Colonic mucosa (tissue), 4 donors: Measurements from ENCODE around the gene ITPK1. TPM values are rescaled to one million over a fixed set of nuclear protein-coding genes. Genes with fewer than 3 reads are reported as not detected.

Experiments
- DNase-seq: peaks from one replicate; pipeline ENCODE4 v3.0.0-alpha.2; 2020
- H3K27ac ChIP-seq: fragments of 200-600 bp; one replicate; pipeline ENCODE4 v1.8.0; 2021
- H3K27me3 ChIP-seq: fragments of 200-600 bp; one replicate; pipeline ENCODE4 v1.8.0; 2021
- H3K36me3 ChIP-seq: fragments of 200-600 bp; one replicate; pipeline ENCODE4 v1.8.0; 2021
- H3K4me1 ChIP-seq: fragments of 200-600 bp; one replicate; pipeline ENCODE4 v1.8.0; 2021; ENCODE audit warnings: mild to moderate bottlenecking
- H3K4me3 ChIP-seq: fragments of 200-600 bp; one replicate; pipeline ENCODE4 v1.8.0; 2021
- H3K9ac ChIP-seq, 2 donors: one replicate each; pipeline ENCODE4 v1.7.0; 2013; ENCODE audit warnings: control low read depth in 2 of 2, low read depth in 2 of 2, low read length in 2 of 2
- H3K9me3 ChIP-seq: fragments of 200-600 bp; one replicate; pipeline ENCODE4 v1.8.0; 2021
- CTCF ChIP-seq: fragments of 200-600 bp; IDR thresholded peaks from one replicate; pipeline ENCODE4 v1.8.0; 2022; ENCODE audit warnings: antibody characterized with exemption, mild to moderate bottlenecking
- intact Hi-C: fragments of 100-400 bp; cut with DNase I; formaldehyde crosslinking; loops from one replicate; pipeline ENCODE4 v1.14.1; 2022
- total RNA-seq, 2 donors: library from RNA; stranded (reverse); fragmentation: NEBNext Ultra II Directional in 1 of 2; extraction: Animal tissue kit (Norgen Biotek cat#: 25700) in 1 of 2; gene quantifications; one replicate each; pipeline ENCODE4 v1.2.1, GENCODE V29; 2021
- donor health status: healthy.
- donor health status: DM: no; HTN: no; CAD: no.
- donor health status: DM: no; HTN: no; CAD: no.

ITPK1 gene
- total RNA-seq, 2 donors from 2014 or later, result 118 to 134 TPM

- DNase-seq, result no peak
- intact Hi-C loops, result no loop called here
- Histone ChIP-seq H3K9me3 (no peaks in the 10 kb centered on the region), H3K4me3 (no peak overlapping the region), H3K4me1 (no peaks in the 10 kb centered on the region), H3K27me3 (no peaks in the 10 kb centered on the region), H3K9ac (no peak overlapping the region), H3K27ac (no peak overlapping the region), H3K36me3 (no peaks in the 10 kb centered on the region)
- TF ChIP-seq CTCF, result no peak
Measured at GRCh38 chr14:92969871-92970270, 145.9 kb downstream of the ITPK1 start.

- DNase-seq, result no peak
- intact Hi-C loops, result no loop called here
- H3K4me1 ChIP-seq, result peaks cover 2% of the 10 kb centered on the region
- no peak overlapping the region for H3K4me3 ChIP-seq
- no peaks in the 10 kb centered on the region for H3K36me3 ChIP-seq
- TF ChIP-seq CTCF, result no peak
- H3K27me3 ChIP-seq, result no peaks in the 10 kb centered on the region
- no peak overlapping the region for H3K9ac ChIP-seq
- no peaks in the 10 kb centered on the region for H3K9me3 ChIP-seq
- no peak overlapping the region for H3K27ac ChIP-seq
Measured at GRCh38 chr14:92969430-92969829, 146.3 kb downstream of the ITPK1 start.

- Histone ChIP-seq H3K4me1 (peaks cover 7% of the 10 kb centered on the region), H3K4me3 (no peak overlapping the region), H3K27ac (no peak overlapping the region), H3K9me3 (no peaks in the 10 kb centered on the region), H3K36me3 (no peaks in the 10 kb centered on the region), H3K27me3 (no peaks in the 10 kb centered on the region), H3K9ac (no peak overlapping the region)
- no peak for TF ChIP-seq CTCF
- intact Hi-C loops, result no loop called here
- DNase-seq, result no peak
Measured at GRCh38 chr14:92968291-92969020, 147.3 kb downstream of the ITPK1 start.

GRCh38 chr14:92967346-92967926 lies 148.3 kb downstream of the ITPK1 start:
- H3K36me3 ChIP-seq, result no peaks in the 10 kb centered on the region
- H3K4me3 ChIP-seq, result no peak overlapping the region
- H3K9me3 ChIP-seq, result no peaks in the 10 kb centered on the region
- DNase-seq, result no peak
- no peak overlapping the region for H3K9ac ChIP-seq
- no peaks in the 10 kb centered on the region for H3K27me3 ChIP-seq
- TF ChIP-seq CTCF, result no peak
- H3K27ac ChIP-seq, result no peak overlapping the region
- peaks cover 7% of the 10 kb centered on the region for H3K4me1 ChIP-seq
- intact Hi-C loops, result no loop called here

- intact Hi-C loops, result no loop called here
- no peak for DNase-seq
- no peak overlapping the region for H3K4me3 ChIP-seq
- H3K9me3 ChIP-seq, result no peaks in the 10 kb centered on the region
- H3K36me3 ChIP-seq, result no peaks in the 10 kb centered on the region
- H3K9ac ChIP-seq, result no peak overlapping the region
- H3K27ac ChIP-seq, result no peak overlapping the region
- no peaks in the 10 kb centered on the region for H3K27me3 ChIP-seq
- peaks cover 7% of the 10 kb centered on the region for H3K4me1 ChIP-seq
- TF ChIP-seq CTCF, result no peak
Measured at GRCh38 chr14:92965281-92965680, 150.4 kb downstream of the ITPK1 start.
